GM03348 (cell line): ENCODE measurements around the gene NELFA.

Source experiments
- DNase-seq: peaks from one replicate; pipeline ENCODE4 v3.0.0; 2012; ENCODE audit warnings: low spot score

The NELFA gene

GRCh38 chr4:1964971-1965370 lies 43.8 kb downstream of the NELFA start:
- no peak for DNase-seq

- DNase-seq = no peak
Observed at GRCh38 chr4:1964443-1964842, 44.3 kb downstream of the NELFA start.

- no peak for DNase-seq
Observed at GRCh38 chr4:1962980-1963379, 45.8 kb downstream of the NELFA start.

- DNase-seq = no peak
Observed at GRCh38 chr4:1961563-1961962, 47.2 kb downstream of the NELFA start.

- no peak for DNase-seq
Observed at GRCh38 chr4:1961038-1961437, 47.7 kb downstream of the NELFA start.

- no peak for DNase-seq
Observed at GRCh38 chr4:1960170-1960825, 48.5 kb downstream of the NELFA start.

GRCh38 chr4:1959104-1959384 lies 49.7 kb downstream of the NELFA start:
- no peak for DNase-seq

GRCh38 chr4:1958276-1959103 lies 50.3 kb downstream of the NELFA start:
- DNase-seq = no peak

GRCh38 chr4:1956631-1957030 lies 52.1 kb downstream of the NELFA start:
- no peak for DNase-seq

GRCh38 chr4:1953335-1953734 lies 55.4 kb downstream of the NELFA start:
- DNase-seq = no peak

- no peak for DNase-seq
Observed at GRCh38 chr4:1952719-1953118, 56.1 kb downstream of the NELFA start.

- DNase-seq = no peak
Observed at GRCh38 chr4:1952058-1952700, 56.6 kb downstream of the NELFA start.

- DNase-seq = no peak
Observed at GRCh38 chr4:1950369-1950768, 58.4 kb downstream of the NELFA start.

- no peak for DNase-seq
Observed at GRCh38 chr4:1948892-1949436, 59.8 kb downstream of the NELFA start.

- DNase-seq = no peak
Observed at GRCh38 chr4:1948232-1948631, 60.5 kb downstream of the NELFA start.

GRCh38 chr4:1945912-1946311 lies 62.9 kb downstream of the NELFA start:
- DNase-seq = no peak

- DNase-seq = no peak
Observed at GRCh38 chr4:1945124-1945895, 63.5 kb downstream of the NELFA start.

- DNase-seq = no peak
Observed at GRCh38 chr4:1943928-1944327, 64.8 kb downstream of the NELFA start.

- no peak for DNase-seq
Observed at GRCh38 chr4:1940566-1940965, 68.2 kb downstream of the NELFA start.

GRCh38 chr4:1939664-1940509 lies 68.9 kb downstream of the NELFA start:
- DNase-seq = peak; percentile 74

- no peak for DNase-seq
Observed at GRCh38 chr4:1938027-1938426, 70.7 kb downstream of the NELFA start.
